OCI-LY3 (cell line): ENCODE measurements around the gene ANGPTL4.
A peak's percentile ranks its signal among the peaks of the same experiment; 100 is the strongest.
"Not testable (repeated sequence)": the region's sequence is repeated elsewhere in the genome, so short reads cannot be mapped to it uniquely, and the experiment has no call there.

Source experiments
- H2AFZ ChIP-seq: fragments of 200-600, 300-600 bp; shearing (Covaris generic); 2 replicates; pipeline ENCODE4 v1.6.0; 2014; ENCODE audit warnings: antibody characterized with exemption, low read depth, low read length
- H3K27ac ChIP-seq: fragments of 200-600, 300-600 bp; sonication (generic); 2 replicates; pipeline ENCODE4 v1.5.1; 2014; ENCODE audit warnings: mild to moderate bottlenecking, low read length, moderate library complexity, mixed read lengths
- H3K27me3 ChIP-seq: fragments of 200-600, 300-600 bp; sonication (generic); 2 replicates; pipeline ENCODE4 v1.6.1; 2014; ENCODE audit warnings: low read depth, low read length, mixed read lengths
- H3K36me3 ChIP-seq: fragments of 200-600, 300-600 bp; sonication (generic); replicated peaks from 2 replicates; pipeline ENCODE3; 2014; ENCODE audit warnings: low read depth, low read length, mixed read lengths
- H3K4me1 ChIP-seq: fragments of 300-600, 200-600 bp; sonication (generic); 2 replicates; pipeline ENCODE4 v1.6.1; 2014; ENCODE audit warnings: low read length, mixed read lengths
- H3K4me2 ChIP-seq: fragments of 200-600, 300-600 bp; sonication (generic); 2 replicates; pipeline ENCODE4 v1.6.1; 2014; ENCODE audit warnings: low read length, mixed read lengths
- H3K4me3 ChIP-seq: fragments of 300-600, 200-600 bp; sonication (generic); 2 replicates; pipeline ENCODE4 v1.5.1; 2014; ENCODE audit warnings: antibody characterized with exemption, mild to moderate bottlenecking, low read length, moderate library complexity
- H3K79me2 ChIP-seq: fragments of 300-600, 200-600 bp; shearing (Covaris generic); 2 replicates; pipeline ENCODE4 v1.6.1; 2014; ENCODE audit warnings: mild to moderate bottlenecking, low read length, mixed read lengths
- H3K9ac ChIP-seq: fragments of 300-600, 200-600 bp; shearing (Covaris generic); 2 replicates; pipeline ENCODE4 v1.6.0; 2014; ENCODE audit warnings: mild to moderate bottlenecking, low read length, moderate library complexity
- H3K9me3 ChIP-seq: fragments of 200-600, 300-600 bp; shearing (Covaris generic); 2 replicates; pipeline ENCODE4 v1.6.1; 2014; ENCODE audit warnings: low read length, mixed read lengths; ENCODE audit not compliant: insufficient read depth
- H4K20me1 ChIP-seq: fragments of 200-600, 300-600 bp; sonication (generic); 2 replicates; pipeline ENCODE4 v1.6.1; 2016; ENCODE audit warnings: low read length, mixed read lengths; ENCODE audit not compliant: insufficient read depth
- EZH2phosphoT487 ChIP-seq: fragments of 200-600 bp; shearing (Covaris generic); IDR thresholded peaks from 2 replicates; pipeline ENCODE4 v1.6.1; 2018; ENCODE audit warnings: antibody characterized with exemption, mixed run types, low read depth
- TF ChIP-seq, protein P1 (sequence below): fragments of 200-600, 300-600 bp; sonication (generic); IDR thresholded peaks from 2 replicates; pipeline ENCODE4 v1.5.1; 2014; ENCODE audit warnings: antibody characterized with exemption, low read length, low read depth

The ANGPTL4 gene

DNA sequence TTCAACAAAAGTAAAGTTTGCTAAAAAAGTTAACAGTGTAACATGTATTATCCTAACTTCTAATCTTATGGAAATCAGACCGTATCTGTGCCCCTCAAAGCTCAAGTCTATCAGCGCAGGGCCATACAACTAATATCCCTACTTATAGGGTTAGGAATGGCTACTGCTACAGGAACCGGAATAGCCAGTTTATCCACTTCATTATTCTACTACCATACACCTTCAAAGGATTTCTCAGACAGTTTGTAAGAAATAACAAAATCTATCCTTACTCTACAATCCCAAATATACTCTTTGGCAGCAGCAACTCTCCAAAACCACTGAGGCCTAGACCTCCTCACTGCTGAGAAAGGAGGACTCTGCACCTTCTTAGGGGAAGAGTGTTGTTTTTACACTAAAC is 21.6 kb downstream of the ANGPTL4 start:
- H3K79me2 ChIP-seq, H3K9ac ChIP-seq, H3K36me3 ChIP-seq, H3K4me3 ChIP-seq, H3K4me2 ChIP-seq, H3K4me1 ChIP-seq, H3K27ac ChIP-seq, H3K27me3 ChIP-seq, H3K9me3 ChIP-seq, H2AFZ ChIP-seq, H4K20me1 ChIP-seq: not testable (repeated sequence)

DNA sequence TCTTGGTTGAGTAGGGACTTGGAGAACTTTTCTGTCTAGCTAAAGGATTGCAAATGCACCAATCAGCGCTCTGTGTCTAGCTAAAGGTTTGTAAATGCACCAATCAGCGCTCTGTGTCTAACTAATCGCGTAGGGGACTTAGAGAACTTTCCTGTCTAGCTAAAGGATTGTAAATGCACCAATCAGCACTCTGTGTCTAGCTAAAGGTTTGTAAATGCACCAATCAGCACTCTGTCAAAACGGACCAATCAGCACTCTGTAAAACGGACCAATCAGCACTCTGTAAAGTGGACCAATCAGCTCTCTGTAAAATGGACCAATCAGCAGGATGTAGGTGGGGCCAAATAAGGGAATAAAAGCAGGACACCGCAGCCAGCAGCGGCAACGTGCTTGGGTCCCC is 22.5 kb downstream of the ANGPTL4 start:
- H3K27me3 ChIP-seq, H3K4me3 ChIP-seq, H3K79me2 ChIP-seq, H2AFZ ChIP-seq, H3K27ac ChIP-seq, H3K4me2 ChIP-seq, H3K9ac ChIP-seq, H3K4me1 ChIP-seq, H3K36me3 ChIP-seq, H3K9me3 ChIP-seq, H4K20me1 ChIP-seq: not testable (repeated sequence)

DNA sequence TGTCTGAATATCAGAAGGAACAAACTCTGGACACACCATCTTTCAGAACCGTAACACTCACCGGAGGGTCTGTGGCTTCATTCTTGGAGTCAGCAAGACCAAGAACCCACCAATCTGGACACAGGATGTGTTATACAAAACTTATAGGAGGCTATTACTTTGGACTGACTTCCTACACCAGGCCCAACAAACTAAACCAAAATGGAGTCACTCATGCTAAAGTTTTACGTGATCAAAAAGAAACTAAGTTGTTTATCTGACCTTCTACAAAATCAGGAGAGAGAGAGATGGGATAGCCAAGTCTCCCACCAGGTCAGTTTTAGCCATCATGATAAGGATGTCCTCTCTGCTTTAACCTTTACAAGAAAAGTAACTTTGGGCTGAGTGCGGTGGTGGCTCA is 23.0 kb downstream of the ANGPTL4 start:
- Histone ChIP-seq H4K20me1 (peaks cover 12% of the 10 kb centered on the region), H2AFZ (no peak overlapping the region), H3K4me2 (no peak overlapping the region), H3K27me3 (no peaks in the 10 kb centered on the region), H3K9me3 (no peaks in the 10 kb centered on the region), H3K79me2 (peaks cover 14% of the 10 kb centered on the region), H3K4me3 (no peak overlapping the region), H3K4me1 (peaks cover 5% of the 10 kb centered on the region), H3K27ac (no peak overlapping the region), H3K36me3 (no peaks in the 10 kb centered on the region), H3K9ac (no peak overlapping the region)
- TF ChIP-seq EZH2phosphoT487: no peak
- TF ChIP-seq, protein P1, sequence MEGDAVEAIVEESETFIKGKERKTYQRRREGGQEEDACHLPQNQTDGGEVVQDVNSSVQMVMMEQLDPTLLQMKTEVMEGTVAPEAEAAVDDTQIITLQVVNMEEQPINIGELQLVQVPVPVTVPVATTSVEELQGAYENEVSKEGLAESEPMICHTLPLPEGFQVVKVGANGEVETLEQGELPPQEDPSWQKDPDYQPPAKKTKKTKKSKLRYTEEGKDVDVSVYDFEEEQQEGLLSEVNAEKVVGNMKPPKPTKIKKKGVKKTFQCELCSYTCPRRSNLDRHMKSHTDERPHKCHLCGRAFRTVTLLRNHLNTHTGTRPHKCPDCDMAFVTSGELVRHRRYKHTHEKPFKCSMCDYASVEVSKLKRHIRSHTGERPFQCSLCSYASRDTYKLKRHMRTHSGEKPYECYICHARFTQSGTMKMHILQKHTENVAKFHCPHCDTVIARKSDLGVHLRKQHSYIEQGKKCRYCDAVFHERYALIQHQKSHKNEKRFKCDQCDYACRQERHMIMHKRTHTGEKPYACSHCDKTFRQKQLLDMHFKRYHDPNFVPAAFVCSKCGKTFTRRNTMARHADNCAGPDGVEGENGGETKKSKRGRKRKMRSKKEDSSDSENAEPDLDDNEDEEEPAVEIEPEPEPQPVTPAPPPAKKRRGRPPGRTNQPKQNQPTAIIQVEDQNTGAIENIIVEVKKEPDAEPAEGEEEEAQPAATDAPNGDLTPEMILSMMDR: no peak

DNA sequence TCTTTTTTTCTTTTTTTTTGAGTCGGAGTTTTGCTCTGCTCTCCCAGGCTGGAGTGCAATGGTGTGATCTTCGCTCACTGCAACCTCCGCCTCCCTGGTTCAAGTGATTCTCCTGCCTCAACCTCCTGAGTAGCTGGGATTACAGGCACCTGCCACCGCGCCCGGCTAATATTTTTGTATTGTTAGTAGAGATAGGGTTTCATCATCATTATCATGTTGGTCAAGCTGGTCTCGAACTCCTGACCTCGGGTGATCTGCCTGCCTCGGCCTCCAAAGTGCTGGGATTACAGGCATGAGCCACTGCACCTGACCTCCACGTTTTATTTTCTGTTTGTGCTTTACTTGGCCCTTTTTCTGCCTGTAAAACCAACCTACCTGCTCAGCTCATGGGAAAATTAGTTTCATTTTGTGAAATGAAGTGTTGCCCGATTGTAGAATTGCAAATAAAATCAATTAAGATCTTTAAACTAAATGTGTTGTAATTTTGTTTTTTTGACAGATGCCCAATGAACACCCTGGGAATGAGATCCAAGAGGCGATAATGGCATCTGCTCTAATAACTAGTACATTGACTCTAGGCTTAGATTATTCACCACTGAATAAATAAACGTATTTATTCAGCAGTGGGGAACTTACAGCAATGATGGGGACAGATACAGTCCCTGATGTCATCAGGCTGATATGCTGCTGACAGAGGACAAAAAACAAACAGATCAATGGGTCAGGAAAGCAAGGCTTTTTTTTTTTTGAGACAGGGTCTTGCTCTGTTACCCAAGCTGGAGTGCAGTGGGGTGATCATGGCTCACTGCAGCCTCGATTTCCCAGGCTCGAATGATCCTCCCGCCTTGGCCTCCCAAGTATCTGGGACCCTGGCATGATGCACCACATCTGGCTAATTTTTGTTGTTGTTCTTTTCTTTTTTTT is 24.0 kb downstream of the ANGPTL4 start:
- H3K4me1 ChIP-seq: peaks cover 5% of the 10 kb centered on the region
- TF ChIP-seq, protein P1: no peak
- TF ChIP-seq EZH2phosphoT487: no peak
- no peaks in the 10 kb centered on the region for H3K27me3 ChIP-seq
- no peak overlapping the region for H3K4me3 ChIP-seq
- no peaks in the 10 kb centered on the region for H3K36me3 ChIP-seq
- H3K9me3 ChIP-seq: no peaks in the 10 kb centered on the region
- H3K9ac ChIP-seq: no peak overlapping the region
- peaks cover 22% of the 10 kb centered on the region for H3K79me2 ChIP-seq
- H3K4me2 ChIP-seq: no peak overlapping the region
- peaks cover 17% of the 10 kb centered on the region for H4K20me1 ChIP-seq
- H2AFZ ChIP-seq: no peak overlapping the region
- no peak overlapping the region for H3K27ac ChIP-seq

DNA sequence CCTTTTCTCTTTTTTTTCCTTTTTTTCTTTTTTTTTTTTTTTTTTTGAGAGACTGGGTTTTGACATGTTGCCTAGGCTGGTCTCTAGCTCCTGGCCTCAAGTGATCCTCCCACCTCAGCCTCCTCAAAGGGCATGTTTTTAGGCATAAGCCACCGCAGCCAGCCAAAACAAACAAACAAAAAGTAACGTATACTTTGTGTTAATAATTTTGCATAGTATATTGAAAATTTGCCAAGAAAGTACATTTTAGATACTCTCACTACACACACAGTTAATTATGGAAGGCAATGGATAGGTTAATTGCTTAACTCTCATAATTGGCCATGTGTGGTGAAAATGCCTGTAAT is 24.6 kb downstream of the ANGPTL4 start:
- Histone ChIP-seq H3K27ac (no peak overlapping the region), H3K4me2 (peak overlapping the region; percentile 66; the same call in 1 of the 2 replicates), H3K9ac (no peak overlapping the region), H3K79me2 (peaks cover 28% of the 10 kb centered on the region), H3K36me3 (no peaks in the 10 kb centered on the region), H3K4me3 (peak overlapping the region; percentile 74; the same call in 1 of the 2 replicates), H2AFZ (no peak overlapping the region), H3K4me1 (peaks cover 5% of the 10 kb centered on the region), H3K9me3 (no peaks in the 10 kb centered on the region), H3K27me3 (no peaks in the 10 kb centered on the region), H4K20me1 (peaks cover 23% of the 10 kb centered on the region)
- TF ChIP-seq, protein P1: no peak
- TF ChIP-seq EZH2phosphoT487: no peak
